ENCODE data around the gene TUBA1B.

Gene TUBA1B

DNA sequence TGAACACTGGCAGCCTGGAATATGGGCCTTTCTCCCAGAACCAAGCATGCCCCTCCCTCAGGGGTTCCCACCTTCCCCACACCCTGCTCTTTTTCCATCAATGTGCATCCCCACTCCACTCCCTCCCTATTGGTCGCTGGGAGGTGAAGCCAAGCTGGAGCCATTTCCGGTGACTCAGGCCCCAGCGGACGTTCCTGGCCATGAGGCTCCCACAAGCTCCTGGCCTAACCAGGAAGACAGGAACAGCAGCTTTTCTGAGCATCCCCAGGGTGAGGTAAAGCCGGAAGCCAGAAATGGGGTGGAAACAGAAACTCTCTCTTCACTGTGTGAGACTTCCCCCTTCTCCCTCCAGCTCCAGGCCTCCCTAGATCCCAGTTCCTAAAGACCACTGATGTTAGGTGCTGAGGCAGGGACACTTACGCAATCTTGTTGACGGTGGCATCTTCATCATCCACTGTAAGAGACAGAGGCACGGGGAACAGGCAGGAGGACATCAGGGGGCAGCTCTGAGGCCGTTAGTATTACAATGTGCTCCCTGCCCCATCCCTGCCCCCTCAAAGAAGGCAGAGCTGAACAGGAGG, 25.6 kb downstream of the TUBA1B start:
- TF ChIP-seq CTCF (conservative IDR thresholded peaks at IDR 0.05; ENCODE audit: low read depth, low read length): no peak
- no peak for DNase-seq (ENCODE audit: low read depth)
- no peak overlapping the region for H3K4me3 ChIP-seq (ENCODE audit: low read length)

DNA sequence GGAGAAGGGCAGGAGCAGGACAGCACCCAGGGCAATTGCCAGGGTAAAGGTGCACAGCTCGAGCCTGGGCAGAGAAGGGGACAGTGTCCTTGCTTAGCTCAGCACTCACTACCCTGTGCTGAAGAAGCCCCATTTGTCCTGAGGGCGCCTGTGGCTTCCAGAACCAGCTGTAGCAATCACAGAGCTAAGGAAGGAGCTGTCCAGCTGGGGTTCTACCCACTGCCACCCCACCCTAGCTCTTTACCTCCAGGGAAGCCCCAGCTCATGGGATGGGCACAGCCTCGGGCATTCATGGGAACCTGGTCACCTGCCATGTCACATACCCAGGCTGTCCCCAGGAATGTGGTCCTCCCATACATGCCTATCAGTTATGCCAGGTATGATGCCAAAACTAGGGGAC, 26.4 kb downstream of the TUBA1B start:
- H3K4me3 ChIP-seq (ENCODE audit: low read length): no peak overlapping the region
- no peak for TF ChIP-seq CTCF (conservative IDR thresholded peaks at IDR 0.05; ENCODE audit: low read depth, low read length)
- DNase-seq (ENCODE audit: low read depth): no peak

GRCh38 chr12:49100380-49100779, 30.8 kb downstream of the TUBA1B start:
- H3K4me3 ChIP-seq (ENCODE audit: low read length): no peak overlapping the region
- no peak for TF ChIP-seq CTCF (conservative IDR thresholded peaks at IDR 0.05; ENCODE audit: low read depth, low read length)
- no peak for DNase-seq (ENCODE audit: low read depth)

DNA sequence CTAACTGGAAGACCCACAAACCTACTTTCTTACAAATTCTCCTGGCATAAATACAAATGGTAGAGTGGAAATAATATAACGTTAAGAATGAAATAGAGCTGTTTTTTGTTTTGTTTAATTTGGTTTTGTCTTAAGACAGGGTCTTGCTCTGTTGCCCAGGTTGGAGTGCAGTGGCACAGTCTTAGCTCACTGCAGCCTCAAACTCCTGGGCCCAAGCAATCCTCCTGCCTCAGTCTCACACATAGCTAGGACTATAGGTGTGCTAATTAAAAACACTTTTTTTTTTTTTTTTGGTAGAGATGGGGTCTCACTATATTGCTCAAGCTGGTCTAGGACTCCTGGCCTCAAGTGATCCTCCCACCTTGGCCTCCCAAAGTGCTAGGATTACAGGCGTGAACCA, 32.5 kb downstream of the TUBA1B start:
- no peak for TF ChIP-seq CTCF (conservative IDR thresholded peaks at IDR 0.05; ENCODE audit: low read depth, low read length)
- no peak for DNase-seq (ENCODE audit: low read depth)

GRCh38 chr12:49098035-49098451, 33.2 kb downstream of the TUBA1B start:
- DNase-seq (ENCODE audit: low read depth): no peak

More for the DNA sequence above, 32.5 kb downstream of the TUBA1B start:
- H3K4me3 ChIP-seq (ENCODE audit: low read length): no peak overlapping the region

GRCh38 chr12:49097381-49097780, 33.8 kb downstream of the TUBA1B start:
- TF ChIP-seq CTCF (conservative IDR thresholded peaks at IDR 0.05; ENCODE audit: low read depth, low read length): no peak
- DNase-seq (ENCODE audit: low read depth): no peak
- no peak overlapping the region for H3K4me3 ChIP-seq (ENCODE audit: low read length)

More at GRCh38 chr12:49098035-49098451, 33.2 kb downstream of the TUBA1B start:
- TF ChIP-seq CTCF (conservative IDR thresholded peaks at IDR 0.05; ENCODE audit: low read depth, low read length): peak; percentile 91
- no peak overlapping the region for H3K4me3 ChIP-seq (ENCODE audit: low read length)

DNA sequence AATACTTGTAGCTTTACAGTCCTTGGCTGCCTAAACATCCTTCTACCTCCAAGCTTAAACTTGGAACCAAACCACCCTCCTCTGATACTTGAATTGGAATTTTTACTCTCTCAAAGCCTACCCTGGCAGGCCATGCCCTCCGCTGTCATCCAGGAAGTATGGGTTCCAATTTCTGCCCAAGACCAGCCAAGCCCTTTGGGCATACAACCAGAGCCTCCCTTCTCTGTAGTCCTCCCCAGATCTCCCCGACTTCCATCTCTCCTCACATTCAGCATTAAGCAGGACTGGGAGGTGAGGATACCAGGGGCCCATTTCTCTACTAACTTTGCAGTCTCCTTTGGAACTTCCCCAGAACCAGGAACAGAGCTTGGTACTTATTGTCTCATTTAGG, 36.2 kb downstream of the TUBA1B start:
- TF ChIP-seq CTCF (conservative IDR thresholded peaks at IDR 0.05; ENCODE audit: low read depth, low read length): no peak
- no peak for DNase-seq (ENCODE audit: low read depth)
- no peak overlapping the region for H3K4me3 ChIP-seq (ENCODE audit: low read length)
